Breast epithelium (tissue), 4 donors: Measurements from ENCODE around the gene TMEM255B. TPM values are rescaled to one million over a fixed set of nuclear protein-coding genes. Genes with fewer than 3 reads are reported as not detected.

Experiments
- DNase-seq, 2 donors: peaks; one replicate each; pipeline ENCODE4 v3.0.0-alpha.2; 2019; ENCODE audit warnings: low spot score in 2 of 2
- H3K27ac ChIP-seq, 2 donors: fragments of 200-600 bp; sonication (generic) in 1 of 2; one replicate each; pipeline ENCODE4 v1.5.1; 2016 to 2019; ENCODE audit warnings: mild to moderate bottlenecking in 1 of 2
- H3K27me3 ChIP-seq, 2 donors: fragments of 200-600 bp; sonication (generic) in 1 of 2; one replicate each; pipeline versions ENCODE4 v1.5.1 to v1.6.0; 2017 to 2019; ENCODE audit warnings: control low read depth in 1 of 2, mild to moderate bottlenecking in 1 of 2
- H3K36me3 ChIP-seq: fragments of 200-600 bp; one replicate; pipeline ENCODE4 v1.5.1; 2019
- H3K4me1 ChIP-seq, 2 donors: fragments of 200-600 bp; sonication (generic); one replicate each; pipeline ENCODE4 v1.5.1; 2016 to 2019; ENCODE audit warnings: control low read depth in 1 of 2
- H3K4me3 ChIP-seq, 3 donors: fragments of 200-600 bp; sonication (generic); 1 replicate in 2 of 3; 2 replicates in 1 of 3; pipeline ENCODE4 v1.5.1; 2016 to 2019; ENCODE audit warnings: mild to moderate bottlenecking in 3 of 3, moderate library complexity in 2 of 3
- H3K9me3 ChIP-seq, 2 donors: fragments of 200-600 bp; sonication (generic) in 1 of 2; one replicate each; pipeline ENCODE4 v1.5.1; 2016 to 2019; ENCODE audit warnings: control low read depth in 1 of 2
- CTCF ChIP-seq, 3 donors: fragments of 450-650 bp; IDR thresholded peaks; one replicate each; pipeline ENCODE4 v1.5.1; 2016 to 2017; ENCODE audit warnings: antibody characterized with exemption in 3 of 3, mild to moderate bottlenecking in 3 of 3, moderate library complexity in 3 of 3
- POLR2A ChIP-seq: fragments of 450-650 bp; IDR thresholded peaks from one replicate; pipeline ENCODE4 v1.6.1; 2016; ENCODE audit warnings: antibody characterized with exemption, mild to moderate bottlenecking, moderate library complexity
- POLR2AphosphoS5 ChIP-seq, 3 donors: sonication (generic); formaldehyde crosslinking; IDR thresholded peaks; one replicate each; pipeline ENCODE4 v1.6.1; 2017; ENCODE audit warnings: antibody characterized with exemption in 3 of 3
- intact Hi-C: fragments of 100-400 bp; cut with DNase I; formaldehyde crosslinking; loops from one replicate; pipeline ENCODE4 v1.15.1; 2023; ENCODE audit warnings: low total_unique reads
- total RNA-seq, 3 donors: library from RNA; depleted of rRNA; stranded (reverse); fragments of >200 nt; gene quantifications; one replicate each; pipeline ENCODE4 v1.1.0, GENCODE V29; 2016

TMEM255B gene
- 10 to 100 TPM in 1 of 3 donors, 1 to 10 TPM in 2; 2.3 to 11.8 (median 5.2) TPM for total RNA-seq

DNA sequence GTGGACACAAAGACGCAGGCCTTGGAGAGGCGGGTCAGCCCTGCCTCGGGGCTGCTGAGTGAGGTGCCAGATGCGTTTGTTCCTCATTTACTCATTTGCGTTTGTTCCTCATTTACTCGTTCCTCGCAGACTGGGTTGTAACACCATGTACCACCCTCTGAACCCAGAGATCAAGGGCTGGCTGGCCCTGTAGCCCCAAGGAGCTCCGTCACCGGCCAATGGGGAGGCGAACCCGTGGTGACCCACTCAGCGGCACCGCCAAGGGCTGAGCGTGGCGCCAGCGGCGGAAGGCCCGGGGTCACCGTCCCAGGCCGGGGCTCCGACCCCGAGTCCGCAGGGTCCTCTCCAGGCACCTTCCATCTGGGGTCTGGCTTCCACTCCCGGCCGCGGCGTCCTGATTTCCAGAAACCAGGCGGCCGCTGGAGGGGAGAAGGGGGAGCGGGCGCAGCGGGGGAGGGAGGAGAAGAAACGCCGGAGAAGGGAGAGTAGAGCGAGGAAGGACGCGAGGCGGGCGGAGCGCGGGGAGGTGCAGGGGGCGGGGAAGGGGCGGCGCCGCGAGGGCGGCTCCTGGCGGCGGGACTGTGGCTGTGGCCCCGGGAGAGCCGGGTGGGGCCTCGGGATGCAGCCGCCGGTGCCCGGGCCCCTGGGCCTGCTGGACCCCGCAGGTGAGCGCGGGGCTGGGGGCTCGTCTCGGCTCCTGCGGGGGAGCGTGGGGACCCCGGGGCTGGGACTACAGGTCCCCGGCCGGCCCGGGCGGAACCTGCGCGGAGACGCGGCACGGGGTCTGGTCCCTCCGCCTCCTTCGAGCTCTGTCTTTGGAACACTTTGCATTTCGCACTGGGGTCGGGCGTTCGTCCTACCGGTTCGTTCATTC, at the start of gene TMEM255B:
Gene TMEM255B (plus strand): TSS at position 576 of the 874 bp plus-strand sequence. CDS start 44 bp downstream, at position 620.
- Histone ChIP-seq H3K4me1 (peaks cover 0 to 3% of the 10 kb centered on the region in 2 donors), H3K27me3 (peaks cover 0 to 18% of the 10 kb centered on the region in 2 donors), H3K9me3 (no peaks in the 10 kb centered on the region), H3K4me3 (peak within 1 kb of the TSS; percentile 63 to 73 (median 64)), H3K27ac (peak within 1 kb of the TSS; percentile 44 to 62), H3K36me3 (no peaks in the 10 kb centered on the region)
- intact Hi-C loops: no loop called here
- peak; percentile 63 to 83 for DNase-seq
- TF ChIP-seq POLR2AphosphoS5 (IDR thresholded peaks at IDR 0.05): peak in 1 of 3 donors; percentile 5
- no peak for TF ChIP-seq POLR2A
- no peak for TF ChIP-seq CTCF (IDR thresholded peaks at IDR 0.05)

- Histone ChIP-seq H3K4me3 (no peak overlapping the region), H3K9me3 (no peaks in the 10 kb centered on the region), H3K27ac (no peak overlapping the region), H3K27me3 (no peaks in the 10 kb centered on the region), H3K36me3 (no peaks in the 10 kb centered on the region), H3K4me1 (no peaks in the 10 kb centered on the region)
- no peak for DNase-seq
- intact Hi-C loops: no loop called here
- no peak for TF ChIP-seq POLR2AphosphoS5 (IDR thresholded peaks at IDR 0.05)
- no peak for TF ChIP-seq POLR2A
- TF ChIP-seq CTCF (IDR thresholded peaks at IDR 0.05): no peak
Measured at GRCh38 chr13:113722921-113723320, 36.1 kb upstream of the TMEM255B start.

DNA sequence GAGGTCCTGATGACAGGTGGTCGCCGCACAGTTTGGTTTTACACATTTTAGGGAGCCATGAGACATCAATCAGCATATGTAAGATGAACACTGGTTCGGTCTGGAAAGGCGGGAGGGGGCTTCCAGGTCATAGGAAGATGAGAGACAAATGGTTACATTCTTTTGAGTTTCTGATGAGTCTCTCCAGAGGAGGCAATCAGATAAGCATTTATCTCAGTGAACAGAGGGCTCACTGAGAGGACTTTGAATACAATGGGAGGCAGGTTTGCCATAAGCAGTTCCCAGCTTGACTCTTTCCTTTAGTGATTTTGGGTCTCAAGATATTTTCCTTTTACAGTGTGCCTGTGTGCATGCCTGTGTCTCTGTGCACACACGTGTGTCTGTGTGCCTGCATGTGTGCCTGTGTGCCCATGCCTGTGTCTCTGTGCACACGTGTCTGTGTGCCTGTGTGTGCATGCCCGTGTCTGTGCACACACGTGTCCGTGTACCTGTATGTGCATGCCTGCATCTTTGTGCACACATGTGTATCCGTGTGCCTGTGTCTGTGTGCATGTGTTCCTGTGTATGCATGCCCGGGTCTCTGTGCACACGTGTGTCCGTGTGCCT, 35.5 kb upstream of the TMEM255B start:
- Histone ChIP-seq H3K4me1 (no peaks in the 10 kb centered on the region), H3K27me3 (peaks cover 0 to 3% of the 10 kb centered on the region in 2 donors), H3K36me3 (no peaks in the 10 kb centered on the region), H3K27ac (no peak overlapping the region), H3K4me3 (no peak overlapping the region), H3K9me3 (no peaks in the 10 kb centered on the region)
- TF ChIP-seq POLR2A (no peak), CTCF (IDR thresholded peaks at IDR 0.05) (no peak), POLR2AphosphoS5 (IDR thresholded peaks at IDR 0.05) (no peak)
- DNase-seq: no peak
- intact Hi-C loops: no loop called here

DNA sequence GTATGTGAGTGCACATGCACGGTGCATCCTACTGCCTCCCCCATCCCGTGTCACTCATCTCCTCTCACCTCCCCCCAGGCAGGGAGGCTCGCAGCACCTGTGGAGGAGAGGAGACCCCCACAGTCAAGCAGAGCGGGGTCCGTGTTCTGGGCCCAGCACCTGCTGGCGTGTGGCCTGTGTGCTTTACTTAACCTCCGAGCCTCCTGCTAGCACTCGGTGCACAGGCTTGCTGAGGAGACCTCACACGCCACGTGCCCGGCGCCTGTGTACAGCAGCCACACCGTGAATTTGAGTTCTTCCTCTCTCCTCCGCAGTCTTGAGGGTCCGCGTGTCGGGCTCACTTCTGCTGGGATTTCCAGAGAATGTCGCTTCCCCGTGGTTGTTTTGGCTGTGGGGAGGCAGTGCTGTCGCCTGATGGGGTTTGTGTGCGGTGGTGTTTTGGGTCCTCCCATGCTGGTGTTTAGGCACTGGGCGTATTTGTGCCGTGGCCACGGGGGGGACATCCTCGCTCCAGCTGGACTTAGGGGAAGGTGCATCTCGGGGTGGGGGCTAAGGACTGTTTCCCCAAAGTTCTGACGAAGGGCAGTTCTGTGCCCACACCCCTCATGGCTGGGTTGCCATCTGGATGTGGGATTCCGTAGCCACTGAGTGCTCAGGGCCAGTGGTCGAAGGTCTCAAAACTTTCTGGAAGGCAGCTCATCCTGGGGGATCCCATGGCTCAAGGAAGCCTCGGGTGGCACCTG, 34.8 kb upstream of the TMEM255B start:
- H3K9me3 ChIP-seq: no peaks in the 10 kb centered on the region
- H3K4me3 ChIP-seq: peak overlapping the region in 2 of 3 donors; percentile 53 to 68
- H3K4me1 ChIP-seq: no peaks in the 10 kb centered on the region
- DNase-seq: no peak
- H3K36me3 ChIP-seq: no peaks in the 10 kb centered on the region
- H3K27me3 ChIP-seq: peaks cover 0 to 10% of the 10 kb centered on the region in 2 donors
- TF ChIP-seq CTCF (IDR thresholded peaks at IDR 0.05) (no peak), POLR2A (no peak), POLR2AphosphoS5 (IDR thresholded peaks at IDR 0.05) (no peak)
- H3K27ac ChIP-seq: no peak overlapping the region
- intact Hi-C loops: no loop called here
